A549 treated with AZD9567 at 1 μM for 4 hours (cell line): ENCODE data around the gene PGC. TPM values are rescaled to one million over a fixed set of nuclear protein-coding genes. Genes with fewer than 3 reads are reported as not detected.

ENCODE experiments used
- total RNA-seq: library from RNA; stranded (reverse); fragments of 200-300 nt; extraction: Qiagen RNA extraction; gene quantifications from 5 replicates; pipeline ENCODE4 v1.2.3, GENCODE V29; 2022; ENCODE audit not compliant: insufficient read depth

The PGC gene
- total RNA-seq: 0.06 to 0.13 TPM in 2 of 5 replicates, not detected in the others

GRCh38 chr6:41747256-41748101, at the start of gene PGC:
Gene PGC, minus strand, starts transcription at chr6:41747397. Its CDS starts 63 bp downstream, at chr6:41747334.

GRCh38 chr6:41787219-41787917, 40.2 kb upstream of the PGC start, which contains the start of gene TOMM6:
Gene TOMM6, plus strand, starts transcription at chr6:41787694. Its CDS starts 4 bp downstream, at chr6:41787698.

GRCh38 chr6:41780551-41781365, 33.6 kb upstream of the PGC start, which contains the start of gene PRICKLE4:
Gene PRICKLE4, plus strand, starts transcription at chr6:41780782. Its CDS starts 2,692 bp downstream, at chr6:41783474.

GRCh38 chr6:41779788-41780550, 32.8 kb upstream of the PGC start, which contains the start of gene FRS3:
Gene FRS3, minus strand, starts transcription at chr6:41779900. Its CDS starts 2,913 bp downstream, at chr6:41776987.

GRCh38 chr6:41735427-41736185, 11.6 kb downstream of the PGC start, which contains the start of gene TFEB:
Gene TFEB, minus strand, starts transcription at chr6:41735608. Its CDS starts 44,395 bp downstream, at chr6:41691213.

Other genes starting within 250 kb of the PGC start
- gene FOXP4, start 201.0 kb downstream of the PGC start, total RNA-seq: 23.1 to 26.0 TPM (median 24.0 TPM) in 5 replicates
- 0.24 to 0.51 TPM (median 0.38 TPM) in 4 of 5 replicates, not detected in the other for gene MDFI, start 108.9 kb downstream of the PGC start, total RNA-seq
- 3.7 to 6.8 TPM (median 6.2 TPM) in 5 replicates for gene TFEB, start 11.8 kb downstream of the PGC start, total RNA-seq
- gene FRS3, start 32.5 kb upstream of the PGC start, total RNA-seq: 2.4 to 9.8 TPM (median 3.0 TPM) in 5 replicates
- 0.58 to 1.2 TPM (median 1.1 TPM) in 4 of 5 replicates, not detected in the other for gene PRICKLE4, start 33.4 kb upstream of the PGC start, total RNA-seq
- 276 to 313 TPM (median 294 TPM) in 5 replicates for gene TOMM6, start 40.3 kb upstream of the PGC start, total RNA-seq
- 0.54 to 1.5 TPM (median 1.3 TPM) in 5 replicates for gene USP49, start 148.0 kb upstream of the PGC start, total RNA-seq
- gene MED20, start 173.7 kb upstream of the PGC start, total RNA-seq: 12.2 to 13.9 TPM (median 13.5 TPM) in 5 replicates
- gene BYSL, start 174.1 kb upstream of the PGC start, total RNA-seq: 39.2 to 58.6 TPM (median 44.2 TPM) in 5 replicates
- 103 to 167 TPM (median 146 TPM) in 5 replicates for gene CCND3, start 194.4 kb upstream of the PGC start, total RNA-seq